ENCODE results near the gene STRADA.

The STRADA gene

DNA sequence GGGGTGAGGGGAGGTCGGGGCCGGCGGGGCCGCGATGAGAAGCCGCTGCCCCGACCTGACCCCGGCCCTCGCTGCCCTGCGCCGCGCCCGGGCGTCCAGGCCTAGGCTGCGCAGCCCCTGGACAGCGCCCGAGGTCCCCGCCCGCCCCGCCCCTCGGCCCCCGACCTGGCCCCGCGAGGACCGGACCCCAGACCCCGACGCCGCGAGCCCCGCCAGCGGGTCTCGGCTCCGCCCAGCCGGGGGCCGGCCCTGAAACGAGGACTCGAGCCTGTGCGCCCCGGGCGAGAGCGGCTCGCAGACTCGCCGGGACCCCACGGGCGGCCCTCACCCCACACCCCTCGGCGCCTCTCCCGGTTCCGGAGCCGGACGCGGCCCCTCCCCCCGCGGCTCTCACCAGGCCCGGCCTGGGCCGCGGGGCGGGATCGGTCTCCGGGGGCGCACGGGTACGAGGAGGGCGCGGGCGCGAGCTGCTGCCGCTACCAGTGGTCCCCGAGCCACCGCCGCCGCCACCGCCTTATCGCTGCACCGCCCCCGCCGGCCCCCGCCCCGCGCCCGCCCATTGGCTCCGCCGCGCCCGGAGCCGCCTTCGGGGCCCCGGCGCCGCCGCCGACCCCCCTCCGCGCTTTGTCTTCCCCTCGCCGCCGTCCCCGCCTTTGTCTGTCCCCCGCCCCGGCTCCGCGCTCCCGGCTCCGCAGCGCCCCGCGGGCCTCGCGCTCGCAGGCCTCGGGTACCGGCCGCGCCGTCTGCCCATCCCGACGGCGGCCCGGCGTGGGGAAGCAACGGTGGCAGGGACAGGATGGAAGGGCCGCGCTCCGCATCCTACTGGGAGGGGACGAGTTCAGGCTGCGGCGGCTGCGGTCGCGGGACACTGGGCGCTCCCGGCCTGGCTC lies 41.7 kb downstream of the STRADA start, which contains the start of gene LIMD2:
Gene LIMD2 (minus strand): TSS at position 488 of the 890 bp plus-strand sequence. CDS start 827 bp downstream, outside the sequence.
- Histone ChIP-seq H3K9me3 (ENCODE audit: control insufficient read depth, low read depth, low read length) (no peaks in the 10 kb centered on the region), H3K4me3 (ENCODE audit: low read length) (peak within 1 kb of the TSS; percentile 64), H3K36me3 (ENCODE audit: control insufficient read depth, low read depth, low read length) (peaks cover 19% of the 10 kb centered on the region), H3K27ac (ENCODE audit: low read length) (no peak within 1 kb of the TSS), H3K9ac (ENCODE audit: low read length) (peak within 1 kb of the TSS; percentile 74), H3K4me1 (ENCODE audit: control insufficient read depth, low read depth, low read length) (peaks cover 8% of the 10 kb centered on the region), H3K27me3 (ENCODE audit: control insufficient read depth, insufficient read depth, low read length) (peaks cover 7% of the 10 kb centered on the region)

DNA sequence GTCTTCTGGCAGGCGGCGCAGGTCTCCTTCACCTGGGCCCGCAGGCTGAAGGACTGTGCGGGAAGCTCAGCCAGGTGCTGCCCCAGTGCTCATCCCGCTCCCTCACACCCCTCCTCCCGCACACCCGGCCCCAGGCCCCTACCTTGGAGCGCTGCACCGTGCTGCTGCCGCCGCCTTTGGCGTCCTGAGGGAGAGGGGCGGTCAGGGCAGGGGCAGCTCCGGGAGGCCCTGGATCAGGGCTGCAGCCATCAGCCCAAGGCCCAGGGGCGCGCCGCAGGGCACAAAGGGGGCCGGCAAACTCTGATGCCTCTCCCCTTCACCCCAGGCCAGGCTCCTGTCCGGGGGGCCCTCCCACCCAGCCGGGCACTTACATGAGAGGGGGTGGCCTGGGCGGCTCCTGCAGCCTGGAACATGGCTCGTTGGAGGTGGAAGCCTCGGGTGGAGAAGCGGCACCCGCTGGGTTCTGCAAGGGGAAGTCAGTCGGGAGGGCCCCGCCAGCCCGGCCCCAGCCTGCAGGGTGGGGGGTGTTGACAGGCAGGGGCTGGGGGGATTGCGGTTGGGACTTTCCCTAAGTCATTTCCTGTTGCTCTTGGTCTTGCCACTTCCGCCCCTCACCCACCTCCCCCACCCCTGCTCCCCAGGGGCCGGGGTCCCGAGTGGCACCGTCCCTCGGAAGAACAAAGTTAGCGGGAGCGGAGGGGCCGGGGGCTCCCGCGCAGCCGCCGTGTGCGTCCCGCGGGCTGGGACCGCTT lies 42.5 kb downstream of the STRADA start:
- Histone ChIP-seq H3K4me3 (ENCODE audit: low read length) (peak overlapping the region; percentile 62), H3K36me3 (ENCODE audit: control insufficient read depth, low read depth, low read length) (peaks cover 19% of the 10 kb centered on the region), H3K4me1 (ENCODE audit: control insufficient read depth, low read depth, low read length) (peaks cover 11% of the 10 kb centered on the region), H3K9ac (ENCODE audit: low read length) (peak overlapping the region; percentile 56), H3K27me3 (ENCODE audit: control insufficient read depth, insufficient read depth, low read length) (peaks cover 7% of the 10 kb centered on the region), H3K27ac (ENCODE audit: low read length) (no peak overlapping the region), H3K9me3 (ENCODE audit: control insufficient read depth, low read depth, low read length) (no peaks in the 10 kb centered on the region)

DNA sequence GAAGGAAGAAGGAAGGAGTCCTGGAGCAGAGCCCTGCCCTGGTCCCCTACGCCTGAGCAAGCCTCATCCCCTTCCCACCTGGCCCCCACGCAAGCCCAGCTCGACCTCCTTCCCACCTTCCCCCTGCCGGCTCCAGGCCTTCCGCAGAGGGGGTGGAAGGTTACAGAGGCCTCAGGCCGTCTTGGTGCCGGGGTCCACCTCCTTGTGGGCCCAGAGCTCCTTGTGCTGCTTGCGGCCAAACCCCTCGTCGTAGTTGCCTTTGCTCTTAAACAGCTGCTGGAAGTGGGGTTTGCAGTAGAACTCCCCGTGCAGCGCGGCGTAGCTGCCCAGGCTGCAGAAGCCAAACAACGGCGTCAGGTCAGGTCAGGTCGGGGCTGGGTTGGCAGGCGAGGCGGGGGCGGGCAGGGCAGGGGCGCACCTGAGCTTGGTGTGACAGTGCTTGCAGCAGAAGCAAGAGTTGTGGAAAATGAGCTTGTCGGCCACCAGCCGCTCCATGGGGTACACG lies 43.2 kb downstream of the STRADA start:
- Histone ChIP-seq H3K4me1 (ENCODE audit: control insufficient read depth, low read depth, low read length) (peaks cover 11% of the 10 kb centered on the region), H3K9me3 (ENCODE audit: control insufficient read depth, low read depth, low read length) (no peaks in the 10 kb centered on the region), H3K27ac (ENCODE audit: low read length) (no peak overlapping the region), H3K27me3 (ENCODE audit: control insufficient read depth, insufficient read depth, low read length) (peaks cover 7% of the 10 kb centered on the region), H3K9ac (ENCODE audit: low read length) (no peak overlapping the region), H3K4me3 (ENCODE audit: low read length) (peak overlapping the region; percentile 62), H3K36me3 (ENCODE audit: control insufficient read depth, low read depth, low read length) (peaks cover 15% of the 10 kb centered on the region)

DNA sequence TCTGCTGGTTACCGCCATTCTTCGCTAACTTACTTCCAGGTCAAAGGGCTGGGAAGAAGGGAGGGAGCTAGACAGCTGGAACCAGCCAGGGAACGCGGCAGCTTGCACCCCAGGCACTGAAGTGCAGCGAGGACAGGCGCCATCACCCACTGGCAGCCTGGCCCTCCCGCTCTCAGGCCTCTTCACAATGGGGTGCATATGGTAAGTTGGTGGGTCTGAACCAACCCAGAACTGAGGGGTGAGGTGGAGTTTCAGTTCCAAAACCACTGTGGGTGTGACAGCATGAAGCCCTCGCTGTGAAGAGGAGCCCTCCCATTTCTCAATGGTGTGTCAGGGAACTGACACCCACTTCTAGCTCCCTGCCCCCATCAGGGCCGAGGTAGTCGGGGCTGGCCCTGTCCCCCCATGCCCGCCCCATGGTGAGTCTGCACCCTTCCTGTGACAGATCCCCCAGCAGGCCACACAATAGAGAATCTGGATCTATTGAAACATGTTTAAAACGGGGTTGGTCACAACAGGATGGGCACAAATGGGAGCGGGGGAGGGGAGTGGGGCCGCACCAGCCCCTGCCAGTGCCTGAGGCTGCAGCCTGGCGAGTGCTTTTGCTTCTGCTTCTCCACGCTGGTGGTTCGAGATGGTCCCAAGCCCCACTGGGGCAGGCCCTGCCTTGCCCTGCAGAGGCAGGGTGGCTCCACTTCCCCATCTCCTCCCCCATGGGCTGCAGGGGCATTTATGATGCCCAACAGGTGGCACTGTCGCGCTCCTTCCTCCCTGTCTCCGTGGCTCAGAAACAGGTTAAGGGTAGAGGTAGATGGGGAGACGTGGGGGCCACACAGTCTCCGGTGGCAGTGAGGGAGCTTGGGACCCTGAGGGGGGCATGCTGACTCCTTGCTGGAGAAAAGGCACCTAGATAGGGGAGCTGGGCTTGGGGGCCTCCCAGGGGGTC lies 44.0 kb downstream of the STRADA start:
- Histone ChIP-seq H3K4me3 (ENCODE audit: low read length) (no peak overlapping the region), H3K27me3 (ENCODE audit: control insufficient read depth, insufficient read depth, low read length) (peaks cover 7% of the 10 kb centered on the region), H3K9ac (ENCODE audit: low read length) (no peak overlapping the region), H3K36me3 (ENCODE audit: control insufficient read depth, low read depth, low read length) (peaks cover 11% of the 10 kb centered on the region), H3K4me1 (ENCODE audit: control insufficient read depth, low read depth, low read length) (peaks cover 11% of the 10 kb centered on the region), H3K27ac (ENCODE audit: low read length) (no peak overlapping the region), H3K9me3 (ENCODE audit: control insufficient read depth, low read depth, low read length) (no peaks in the 10 kb centered on the region)

DNA sequence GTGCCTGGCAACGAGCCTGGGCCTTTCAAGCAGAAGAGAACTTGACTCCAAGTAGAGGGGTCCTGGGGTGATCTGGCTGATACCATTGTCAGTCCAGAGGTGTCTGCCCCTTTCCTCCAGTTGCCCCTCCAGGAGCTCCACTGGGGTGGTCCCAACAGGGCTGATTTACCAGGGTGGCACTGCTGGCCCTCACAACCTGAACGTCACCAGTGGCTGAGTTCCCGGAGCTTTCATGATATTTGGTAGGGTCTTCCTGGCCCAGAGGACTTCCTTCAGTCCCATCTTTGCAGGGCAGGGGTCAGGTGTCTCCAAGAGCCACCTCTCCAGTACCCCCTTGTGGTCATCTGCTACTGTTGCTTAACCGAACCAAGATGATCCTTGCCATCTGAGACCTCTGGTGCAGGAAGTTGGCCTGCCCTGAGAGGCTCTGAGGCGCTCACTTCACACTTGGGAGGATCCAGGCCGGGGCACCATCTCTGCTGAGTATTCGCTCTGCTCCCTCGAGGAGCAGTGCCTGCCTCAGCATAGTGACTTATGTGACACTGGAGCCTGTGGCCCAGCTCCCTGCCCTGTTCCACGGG lies 45.1 kb downstream of the STRADA start:
- H3K27ac ChIP-seq (ENCODE audit: low read length) = no peak overlapping the region

DNA sequence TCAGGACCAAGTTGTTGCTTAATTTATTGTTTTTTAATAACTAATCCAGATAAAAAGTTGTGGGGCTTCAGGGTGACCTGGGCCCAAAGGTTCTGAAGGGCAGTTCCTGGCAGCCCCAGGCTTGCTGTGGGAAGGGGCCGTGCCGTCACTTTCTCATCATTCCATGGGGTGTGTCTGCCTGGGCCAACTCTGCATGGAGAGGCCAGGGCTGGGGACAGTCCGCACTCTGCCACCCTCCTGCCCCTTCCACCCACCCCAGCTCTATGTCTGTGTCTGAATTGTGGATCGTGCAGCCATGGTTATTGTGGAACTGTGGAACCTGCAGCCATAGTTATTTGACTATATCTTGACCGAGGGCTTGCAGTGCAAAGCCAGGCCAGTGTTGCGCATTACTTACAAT lies 45.7 kb downstream of the STRADA start:
- peaks cover 11% of the 10 kb centered on the region for H3K4me1 ChIP-seq (ENCODE audit: control insufficient read depth, low read depth, low read length)
- no peaks in the 10 kb centered on the region for H3K27me3 ChIP-seq (ENCODE audit: control insufficient read depth, insufficient read depth, low read length)
- H3K9ac ChIP-seq (ENCODE audit: low read length) = no peak overlapping the region
- H3K4me3 ChIP-seq (ENCODE audit: low read length) = no peak overlapping the region
- peaks cover 15% of the 10 kb centered on the region for H3K36me3 ChIP-seq (ENCODE audit: control insufficient read depth, low read depth, low read length)
- H3K27ac ChIP-seq (ENCODE audit: low read length) = no peak overlapping the region
- no peaks in the 10 kb centered on the region for H3K9me3 ChIP-seq (ENCODE audit: control insufficient read depth, low read depth, low read length)

More for the DNA sequence above, 45.1 kb downstream of the STRADA start:
- Histone ChIP-seq H3K9ac (ENCODE audit: low read length) (no peak overlapping the region), H3K36me3 (ENCODE audit: control insufficient read depth, low read depth, low read length) (peaks cover 15% of the 10 kb centered on the region), H3K4me3 (ENCODE audit: low read length) (no peak overlapping the region), H3K4me1 (ENCODE audit: control insufficient read depth, low read depth, low read length) (peaks cover 11% of the 10 kb centered on the region), H3K9me3 (ENCODE audit: control insufficient read depth, low read depth, low read length) (no peaks in the 10 kb centered on the region), H3K27me3 (ENCODE audit: control insufficient read depth, insufficient read depth, low read length) (peaks cover 6% of the 10 kb centered on the region)

DNA sequence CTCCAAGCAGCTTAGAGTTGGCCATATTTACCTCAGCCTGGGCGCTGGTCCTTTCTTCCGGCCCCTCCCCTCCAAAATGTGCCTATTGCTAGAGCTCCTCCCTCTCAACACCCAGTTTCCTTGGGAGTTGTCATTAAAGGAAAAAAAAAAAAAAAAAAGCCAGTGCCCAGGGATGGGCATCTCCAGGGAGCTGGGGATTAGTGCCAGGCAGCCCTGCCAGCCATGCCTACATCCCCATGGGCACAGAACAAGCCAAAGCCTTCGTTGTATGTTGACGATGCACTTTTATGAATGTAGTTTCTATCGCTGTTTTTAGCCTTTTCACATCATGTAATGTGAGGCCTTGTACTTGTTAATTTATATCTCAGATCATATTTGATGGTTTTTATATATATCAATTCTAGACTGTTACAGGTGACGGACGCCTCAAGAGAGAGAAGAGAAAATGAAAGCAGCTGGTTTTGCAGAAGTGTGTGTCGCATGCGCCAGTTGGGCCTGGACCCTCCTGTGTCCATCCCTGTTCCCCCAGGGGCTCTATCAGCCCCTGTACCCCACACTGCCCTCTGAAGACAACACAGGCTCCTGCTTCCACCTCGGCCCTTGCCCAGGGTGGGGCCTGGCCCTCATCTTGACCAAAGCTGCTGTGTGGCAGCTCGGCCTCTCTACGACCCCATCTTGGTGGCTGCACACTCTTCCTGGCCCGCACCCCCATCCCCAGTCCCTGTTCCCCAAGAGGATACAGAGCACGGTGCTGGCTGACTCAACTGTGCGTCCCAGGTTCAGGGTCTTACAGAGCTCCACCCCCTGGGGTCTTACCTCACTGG lies 46.4 kb downstream of the STRADA start:
- H3K9ac ChIP-seq (ENCODE audit: low read length) = no peak overlapping the region
- no peak overlapping the region for H3K4me3 ChIP-seq (ENCODE audit: low read length)
- H3K4me1 ChIP-seq (ENCODE audit: control insufficient read depth, low read depth, low read length) = peaks cover 11% of the 10 kb centered on the region
- no peaks in the 10 kb centered on the region for H3K27me3 ChIP-seq (ENCODE audit: control insufficient read depth, insufficient read depth, low read length)
- H3K27ac ChIP-seq (ENCODE audit: low read length) = no peak overlapping the region
- H3K36me3 ChIP-seq (ENCODE audit: control insufficient read depth, low read depth, low read length) = peaks cover 21% of the 10 kb centered on the region
- H3K9me3 ChIP-seq (ENCODE audit: control insufficient read depth, low read depth, low read length) = no peaks in the 10 kb centered on the region

DNA sequence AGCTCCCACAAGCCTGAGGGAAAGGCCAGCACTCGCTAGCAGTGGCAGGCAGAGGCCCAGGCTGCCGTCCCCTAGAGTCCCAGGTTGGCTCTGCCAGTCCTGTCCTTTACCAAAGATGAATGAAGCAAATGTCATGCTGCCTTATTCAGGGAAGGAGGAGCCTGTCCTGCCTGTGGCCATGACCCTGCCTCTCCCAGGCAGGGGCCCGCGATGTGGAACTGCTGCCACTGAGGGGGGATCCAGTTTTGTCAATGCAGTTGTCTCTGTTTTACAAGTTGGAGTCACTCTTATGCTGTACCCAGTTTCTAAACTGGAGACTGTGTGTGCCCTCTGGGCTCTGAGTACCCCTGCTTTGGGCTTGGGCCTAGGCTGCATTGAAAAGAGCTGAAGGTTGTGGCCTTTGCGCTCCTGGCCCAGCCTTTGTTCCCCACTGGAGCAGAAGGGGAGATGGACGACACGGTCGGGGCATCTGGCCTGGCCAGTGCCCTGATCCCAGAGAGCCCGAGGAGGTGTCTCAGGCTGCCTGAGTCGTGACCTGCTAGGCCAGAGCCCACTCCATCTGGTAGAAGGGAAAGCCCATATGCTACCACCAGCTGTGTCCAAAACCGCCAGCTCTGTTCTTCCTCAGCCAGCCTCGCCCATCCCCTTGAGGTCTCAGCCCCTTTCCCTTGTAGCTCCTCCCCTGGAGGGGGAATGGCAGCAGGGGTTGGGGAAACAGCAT lies 47.2 kb downstream of the STRADA start:
- Histone ChIP-seq H3K27me3 (ENCODE audit: control insufficient read depth, insufficient read depth, low read length) (no peaks in the 10 kb centered on the region), H3K27ac (ENCODE audit: low read length) (no peak overlapping the region)

DNA sequence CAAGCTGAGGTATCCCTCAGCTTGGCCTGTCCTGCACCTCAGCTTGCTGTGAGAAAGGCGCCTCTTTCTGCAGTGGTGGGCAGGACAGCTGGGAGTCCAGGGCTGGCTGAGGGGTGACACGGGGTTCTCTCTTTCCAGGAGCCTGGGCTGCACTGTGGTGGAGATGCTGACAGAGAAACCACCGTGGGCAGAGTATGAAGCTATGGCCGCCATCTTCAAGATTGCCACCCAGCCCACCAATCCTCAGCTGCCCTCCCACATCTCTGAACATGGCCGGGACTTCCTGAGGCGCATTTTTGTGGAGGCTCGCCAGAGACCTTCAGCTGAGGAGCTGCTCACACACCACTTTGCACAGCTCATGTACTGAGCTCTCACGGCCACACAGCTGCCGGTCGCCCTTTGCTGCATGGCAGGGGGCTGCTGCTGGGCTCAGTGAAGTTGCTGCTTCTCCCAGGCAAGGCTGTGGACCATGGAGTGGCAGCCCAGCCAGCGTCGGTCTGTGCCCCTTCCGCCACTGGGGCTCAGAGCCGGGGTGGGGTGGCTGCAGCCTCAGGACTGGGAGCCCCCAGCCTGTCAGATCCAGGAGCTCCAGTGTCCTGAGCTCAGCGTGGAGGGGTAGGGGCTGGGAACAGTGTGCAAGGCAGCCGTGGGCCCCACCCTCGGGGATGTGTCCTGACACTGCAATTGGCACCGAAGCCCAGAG lies 48.0 kb downstream of the STRADA start:
- Histone ChIP-seq H3K9me3 (ENCODE audit: control insufficient read depth, low read depth, low read length) (no peaks in the 10 kb centered on the region), H3K36me3 (ENCODE audit: control insufficient read depth, low read depth, low read length) (peaks cover 31% of the 10 kb centered on the region), H3K27ac (ENCODE audit: low read length) (no peak overlapping the region), H3K4me3 (ENCODE audit: low read length) (no peak overlapping the region), H3K4me1 (ENCODE audit: control insufficient read depth, low read depth, low read length) (peaks cover 11% of the 10 kb centered on the region), H3K9ac (ENCODE audit: low read length) (no peak overlapping the region), H3K27me3 (ENCODE audit: control insufficient read depth, insufficient read depth, low read length) (no peaks in the 10 kb centered on the region)

More for the DNA sequence above, 47.2 kb downstream of the STRADA start:
- Histone ChIP-seq H3K4me3 (ENCODE audit: low read length) (no peak overlapping the region), H3K36me3 (ENCODE audit: control insufficient read depth, low read depth, low read length) (peaks cover 25% of the 10 kb centered on the region), H3K4me1 (ENCODE audit: control insufficient read depth, low read depth, low read length) (peaks cover 11% of the 10 kb centered on the region), H3K9me3 (ENCODE audit: control insufficient read depth, low read depth, low read length) (no peaks in the 10 kb centered on the region), H3K9ac (ENCODE audit: low read length) (no peak overlapping the region)
